Ovary (tissue), 9 donors: Measurements from ENCODE around the gene FAAP24. TPM values are rescaled to one million over a fixed set of nuclear protein-coding genes. Genes with fewer than 3 reads are reported as not detected.

ENCODE experiments used
- DNase-seq, 5 donors: peaks; one replicate each; pipeline ENCODE4 v3.0.0-alpha.2; 2019 to 2020
- H3K27ac ChIP-seq, 2 donors: fragments of 200-600 bp; one replicate each; pipeline versions ENCODE4 v1.5.1 to v1.8.0; 2019 to 2022
- H3K27me3 ChIP-seq: fragments of 200-600 bp; one replicate; pipeline ENCODE4 v1.8.0; 2022
- H3K36me3 ChIP-seq: fragments of 200-600 bp; sonication (generic); one replicate; pipeline ENCODE4 v1.5.1; 2019
- H3K4me1 ChIP-seq: one replicate; pipeline ENCODE4 v1.8.1; 2013; ENCODE audit warnings: mild to moderate bottlenecking, moderate library complexity; ENCODE audit not compliant: insufficient read depth
- H3K4me3 ChIP-seq: fragments of 200-600 bp; sonication (generic); one replicate; pipeline ENCODE4 v1.5.1; 2017
- H3K9me3 ChIP-seq, 2 donors: fragments of 200-600 bp in 1 of 2; sonication (generic) in 1 of 2; one replicate each; pipeline versions ENCODE4 v1.5.1 to v1.8.1; 2013 to 2019; ENCODE audit warnings: mild to moderate bottlenecking in 1 of 2, moderate library complexity in 1 of 2
- CTCF ChIP-seq, 3 donors: fragments of 450-650 bp in 2 of 3; fragments of 200-600 bp in 1 of 3; IDR thresholded peaks; one replicate each; pipeline versions ENCODE4 v1.5.1 to v1.8.0; 2016 to 2022; ENCODE audit warnings: antibody characterized with exemption in 3 of 3, mild to moderate bottlenecking in 1 of 3
- EP300 ChIP-seq: sonication (generic); formaldehyde crosslinking; IDR thresholded peaks from one replicate; pipeline ENCODE4 v1.6.1; 2017; ENCODE audit warnings: antibody characterized with exemption
- POLR2A ChIP-seq: fragments of 450-650 bp; IDR thresholded peaks from one replicate; pipeline ENCODE4 v1.6.1; 2017; ENCODE audit warnings: antibody characterized with exemption, mild to moderate bottlenecking, moderate library complexity
- WGBS, 3 donors: extraction: QIAGEN DNeasy Blood & Tissue Kit in 1 of 3; methylation state at CpG; one replicate each; pipeline versions ENCODE4 v1.1.5 to v1.1.7; 2013 to 2017; 5-methylcytosine and 5-hydroxymethylcytosine counted together
- intact Hi-C, 4 donors: fragments of 100-400 bp; cut with DNase I; formaldehyde crosslinking; loops; one replicate each; pipeline versions ENCODE4 v1.11.0 to v1.15.1; 2022 to 2023
- polyA plus RNA-seq, 2 donors: library from polyadenylated mRNA; stranded (reverse); fragments of 200-250 nt in 1 of 2; fragments of 350-450 nt in 1 of 2; fragmentation: Illumina TruSeq in 1 of 2; extraction: RNeasy Lipid Tissue Mini Kit (QIAGEN cat#74804) in 1 of 2; gene quantifications; one replicate each; pipeline ENCODE4 v1.2.3, GENCODE V29; 2013 to 2014
- total RNA-seq, 7 donors: library from RNA; depleted of rRNA in 2 of 7; stranded (reverse); fragments of >200 nt in 2 of 7; fragmentation: NEBNext Ultra II Directional in 3 of 7; extraction: Animal tissue kit (Norgen Biotek cat#: 25700) in 3 of 7; gene quantifications; one replicate each; pipeline versions ENCODE4 v1.1.0 to v1.2.4, GENCODE V29; 2016 to 2023
- donor health status: DM: no; HTN: no; CAD: no; lungs with moderate emphysema.
- donor health status: DM: no; HTN: no; CAD: no.
- donor health status: Bipolar disorder and iron deficiency.
- donor health status: DM: yes; HTN: yes; CAD: no.
- donor health status: DM: no; HTN: no; CAD: no.
- donor health status: DM: yes; HTN: yes; CAD: no.

FAAP24 gene
- total and polyA plus RNA-seq, 9 donors, result 0.57 to 2.7 (median 1.7) TPM

DNA sequence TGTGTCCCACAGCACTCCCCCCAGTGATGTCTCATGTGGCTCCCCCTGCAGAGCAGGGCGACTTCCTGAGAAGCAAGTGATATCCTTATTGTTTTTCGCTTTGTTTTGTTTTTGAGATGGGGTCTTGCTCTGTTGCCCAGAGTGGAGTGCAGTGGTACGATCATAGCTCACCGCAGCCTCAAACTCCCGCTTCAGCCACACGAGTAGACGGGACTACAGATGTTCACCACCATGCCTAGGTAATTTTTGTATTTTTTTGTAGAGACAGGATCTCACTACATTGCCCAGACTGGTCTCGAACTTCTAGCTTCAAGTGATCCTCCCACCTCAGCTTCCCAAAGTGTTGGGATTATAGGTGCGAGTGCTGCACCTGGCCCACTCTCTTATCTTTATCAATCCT lies 5.3 kb upstream of the FAAP24 start:
- H3K27ac ChIP-seq, result no peak overlapping the region
- H3K4me1 ChIP-seq, result peaks cover 8% of the 10 kb centered on the region
- TF ChIP-seq POLR2A, result no peak
- TF ChIP-seq CTCF (IDR thresholded peaks at IDR 0.05), result no peak
- TF ChIP-seq EP300, result no peak
- H3K9me3 ChIP-seq, result no peaks in the 10 kb centered on the region
- H3K27me3 ChIP-seq, result no peaks in the 10 kb centered on the region
- WGBS, 3 donors, result 94 to 96% (median 94%) methylated on average over 9 of the region's 9 CpGs
- no peak for DNase-seq
- H3K36me3 ChIP-seq, result no peaks in the 10 kb centered on the region
- no peak overlapping the region for H3K4me3 ChIP-seq
- intact Hi-C loops, result no loop called here

DNA sequence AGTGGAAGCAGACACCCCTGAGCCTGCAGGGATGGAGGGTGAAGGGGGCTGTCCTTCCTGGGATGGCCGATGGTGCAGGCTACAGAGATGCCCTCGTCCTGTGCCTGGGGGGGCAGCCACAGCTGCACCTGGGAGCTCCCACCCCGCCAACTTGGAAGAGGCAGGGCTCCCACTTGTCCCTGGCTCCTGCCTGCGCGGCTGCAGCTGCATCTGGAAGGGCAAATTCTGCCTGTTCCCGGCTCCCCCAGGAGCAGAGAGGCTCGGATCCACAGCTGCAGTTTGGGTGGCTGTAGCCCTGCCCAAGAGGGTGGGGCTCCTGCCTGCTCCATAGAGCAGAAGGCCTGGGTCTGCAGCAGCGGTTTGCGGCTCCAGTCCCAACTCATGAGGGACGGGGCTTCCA lies 2.5 kb upstream of the FAAP24 start:
- no peak for DNase-seq
- Histone ChIP-seq H3K4me1 (peaks cover 8% of the 10 kb centered on the region), H3K27me3 (no peaks in the 10 kb centered on the region), H3K4me3 (no peak overlapping the region), H3K27ac (no peak overlapping the region), H3K36me3 (no peaks in the 10 kb centered on the region), H3K9me3 (no peaks in the 10 kb centered on the region)
- TF ChIP-seq POLR2A (no peak), EP300 (no peak), CTCF (IDR thresholded peaks at IDR 0.05) (no peak)
- intact Hi-C loops, result no loop called here
- WGBS, 3 donors, result 84 to 95% (median 93%) methylated on average over 5 to 10 of the region's 10 CpGs

DNA sequence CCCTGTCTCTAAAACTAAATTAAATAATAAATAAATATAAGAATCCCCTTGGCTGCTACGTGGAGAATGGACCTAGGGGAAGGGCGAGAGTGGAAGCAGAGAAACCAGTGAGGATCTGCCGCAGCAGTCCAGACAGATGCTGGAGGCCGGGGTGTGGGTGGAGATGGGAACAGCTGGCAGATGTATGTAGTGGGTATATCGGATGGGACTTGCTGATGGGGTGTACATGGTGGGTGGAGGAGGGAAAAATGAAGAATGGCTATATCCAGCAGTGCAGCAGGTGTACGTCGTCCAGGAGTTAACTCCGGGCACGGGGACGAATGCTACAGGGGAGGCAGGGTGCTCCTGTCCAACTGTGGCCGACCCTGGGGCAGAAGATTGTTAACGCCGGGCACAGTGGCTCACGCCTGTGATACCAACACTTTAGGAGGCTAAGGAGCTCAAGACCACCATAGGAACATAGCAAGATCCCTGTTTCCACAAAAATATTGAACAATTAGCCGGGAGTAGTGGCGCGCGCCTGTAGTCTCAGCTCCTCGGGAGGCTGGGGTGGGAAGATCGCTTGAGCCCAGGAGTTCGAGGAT lies 938 bp upstream of the FAAP24 start:
- no peaks in the 10 kb centered on the region for H3K36me3 ChIP-seq
- H3K27ac ChIP-seq, result no peak overlapping the region
- H3K27me3 ChIP-seq, result no peaks in the 10 kb centered on the region
- peaks cover 8% of the 10 kb centered on the region for H3K4me1 ChIP-seq
- peak overlapping the region; percentile 96 for H3K4me3 ChIP-seq
- intact Hi-C loops, result loop anchor here in 1 of 4 donors (10.0 kb wide), 2 partner anchors 154 to 234 kb away; no protein-coding TSS in a partner anchor
- DNase-seq, result peak in 1 of 5 donors; percentile 25
- 10 to 12% (median 12%) methylated on average over 21 of the region's 21 CpGs for WGBS, 3 donors
- H3K9me3 ChIP-seq, result no peaks in the 10 kb centered on the region
- TF ChIP-seq EP300, result no peak
- TF ChIP-seq POLR2A, result no peak
- TF ChIP-seq CTCF (IDR thresholded peaks at IDR 0.05), result no peak

DNA sequence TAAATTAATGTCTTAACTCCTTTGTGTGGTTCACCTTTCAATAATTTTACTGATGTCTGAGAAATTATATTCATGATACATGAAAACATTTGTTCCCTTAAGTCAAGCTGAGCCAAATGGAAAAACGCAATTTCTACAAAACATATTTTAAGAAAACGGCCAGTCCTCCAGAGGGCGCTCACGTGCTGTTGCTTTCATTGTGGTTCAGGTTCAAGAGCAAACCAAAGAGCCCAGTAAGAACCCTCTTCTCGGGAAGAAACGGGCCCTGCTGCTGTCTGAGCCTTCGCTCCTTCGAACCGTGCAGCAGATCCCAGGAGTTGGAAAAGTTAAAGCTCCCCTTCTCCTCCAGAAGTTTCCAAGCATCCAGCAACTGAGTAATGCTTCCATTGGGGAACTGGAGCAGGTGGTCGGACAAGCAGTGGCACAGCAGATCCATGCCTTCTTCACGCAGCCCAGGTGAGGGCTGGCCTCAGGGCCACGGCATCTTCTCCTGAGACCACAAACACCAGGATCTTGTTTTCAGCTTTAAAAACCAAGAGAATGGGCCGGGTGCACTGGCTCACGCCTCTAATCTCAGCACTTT lies 4.3 kb downstream of the FAAP24 start:
- Histone ChIP-seq H3K4me1 (peaks cover under 1% of the 10 kb centered on the region), H3K27me3 (no peaks in the 10 kb centered on the region), H3K4me3 (no peak overlapping the region), H3K9me3 (no peaks in the 10 kb centered on the region), H3K27ac (no peak overlapping the region), H3K36me3 (no peaks in the 10 kb centered on the region)
- WGBS, 3 donors, result 38 to 48% (median 44%) methylated on average over 14 of the region's 14 CpGs
- TF ChIP-seq CTCF (IDR thresholded peaks at IDR 0.05) (peak in 2 of 3 donors; percentile 34 to 39), POLR2A (no peak)
- DNase-seq, result peak; percentile 60 to 81 (median 70)
- intact Hi-C loops, result loop anchor here in 1 of 4 donors (10.0 kb wide), 2 partner anchors 148 to 228 kb away; no protein-coding TSS in a partner anchor
